SU-DHL-6 (cell line): ENCODE measurements around the gene ZDHHC8.

ENCODE experiments used
- H2AFZ ChIP-seq: fragments of 200-600 bp; sonication (generic); 2 replicates; pipeline ENCODE4 v1.6.1; 2014; ENCODE audit warnings: low read depth, mild to moderate bottlenecking, moderate library complexity, mixed read lengths, antibody characterized with exemption, low read length; ENCODE audit not compliant: severe bottlenecking
- H3F3A ChIP-seq: fragments of 200-600 bp; shearing (Covaris generic); 2 replicates; pipeline ENCODE4 v1.6.0; 2016; ENCODE audit warnings: antibody characterized with exemption, mild to moderate bottlenecking; ENCODE audit not compliant: insufficient read depth
- H3K27ac ChIP-seq: fragments of 200-600 bp; sonication (generic); 2 replicates; pipeline ENCODE4 v1.5.1; 2016; ENCODE audit warnings: low read depth, mild to moderate bottlenecking, low read length, moderate library complexity, mixed read lengths
- H3K27me3 ChIP-seq: fragments of 200-600 bp; sonication (generic), shearing (Covaris generic); 2 replicates; pipeline ENCODE4 v1.6.0; 2014; ENCODE audit warnings: mild to moderate bottlenecking, low read length
- H3K36me3 ChIP-seq: fragments of 200-600 bp; sonication (generic); 2 replicates; pipeline ENCODE4 v1.6.1; 2014; ENCODE audit warnings: mild to moderate bottlenecking, low read length, mixed read lengths
- H3K4me2 ChIP-seq: fragments of 300-600, 200-600 bp; shearing (Covaris generic), sonication (generic); 2 replicates; pipeline ENCODE4 v1.6.0; 2014; ENCODE audit warnings: low read length, low read depth, mild to moderate bottlenecking; ENCODE audit not compliant: poor library complexity, severe bottlenecking
- H3K4me3 ChIP-seq: fragments of 200-600 bp; sonication (generic); 2 replicates; pipeline ENCODE4 v1.5.1; 2014; ENCODE audit warnings: antibody characterized with exemption, low read length, mild to moderate bottlenecking, mixed read lengths; ENCODE audit not compliant: insufficient read depth, poor library complexity, severe bottlenecking
- H3K79me2 ChIP-seq: fragments of 200-600 bp; sonication (generic); 2 replicates; pipeline ENCODE4 v1.6.1; 2014; ENCODE audit warnings: mild to moderate bottlenecking, low read length, moderate library complexity; ENCODE audit not compliant: insufficient read depth
- H3K9ac ChIP-seq: fragments of 200-600 bp; sonication (generic); 2 replicates; pipeline ENCODE4 v1.7.0; 2014; ENCODE audit warnings: mild to moderate bottlenecking, low read length
- H3K9me2 ChIP-seq: fragments of 200-600 bp; sonication (generic); replicated peaks from 2 replicates; pipeline ENCODE4 v1.6.1; 2014; ENCODE audit warnings: low read length; ENCODE audit not compliant: insufficient read depth
- H3K9me3 ChIP-seq: fragments of 200-600 bp; sonication (generic); 2 replicates; pipeline ENCODE4 v1.6.1; 2014; ENCODE audit warnings: low read length, mixed read lengths; ENCODE audit not compliant: insufficient read depth
- H4K20me1 ChIP-seq: fragments of 200-600 bp; sonication (generic); 2 replicates; pipeline ENCODE4 v1.6.1; 2014; ENCODE audit warnings: low read depth, mild to moderate bottlenecking, antibody characterized with exemption, low read length, moderate library complexity, mixed read lengths
- CTCF ChIP-seq: fragments of 200-600 bp; sonication (generic); IDR thresholded peaks from one replicate; pipeline ENCODE4 v1.5.1; 2017; ENCODE audit warnings: antibody characterized with exemption, mild to moderate bottlenecking, low read length, moderate library complexity; ENCODE audit not compliant: insufficient read depth, poor library complexity, severe bottlenecking
- EZH2phosphoT487 ChIP-seq: fragments of 200-600 bp; sonication (generic), shearing (Covaris generic); conservative IDR thresholded peaks from 2 replicates; pipeline ENCODE4 v1.6.1; 2018; ENCODE audit warnings: mild to moderate bottlenecking, antibody characterized with exemption, low read length, moderate library complexity, mixed read lengths

Gene ZDHHC8

GRCh38 chr22:20153945-20154344, 22.3 kb downstream of the ZDHHC8 start:
- no peak for TF ChIP-seq CTCF
- no peak for TF ChIP-seq EZH2phosphoT487
- H3K4me3 ChIP-seq, result no peak overlapping the region
- H3K4me2 ChIP-seq, result no peak overlapping the region
- H4K20me1 ChIP-seq, result no peaks in the 10 kb centered on the region
- H2AFZ ChIP-seq, result no peak overlapping the region
- no peaks in the 10 kb centered on the region for H3F3A ChIP-seq
- H3K27me3 ChIP-seq, result no peaks in the 10 kb centered on the region
- no peaks in the 10 kb centered on the region for H3K9me2 ChIP-seq
- no peaks in the 10 kb centered on the region for H3K9me3 ChIP-seq
- no peaks in the 10 kb centered on the region for H3K36me3 ChIP-seq
- H3K9ac ChIP-seq, result no peak overlapping the region
- no peaks in the 10 kb centered on the region for H3K79me2 ChIP-seq
- H3K27ac ChIP-seq, result no peak overlapping the region

GRCh38 chr22:20154602-20155187, 23.1 kb downstream of the ZDHHC8 start:
- Histone ChIP-seq H2AFZ (no peak overlapping the region), H3K27me3 (no peaks in the 10 kb centered on the region), H3K27ac (no peak overlapping the region)

GRCh38 chr22:20155330-20156041, 23.9 kb downstream of the ZDHHC8 start:
- Histone ChIP-seq H3K9me2 (no peaks in the 10 kb centered on the region), H4K20me1 (no peaks in the 10 kb centered on the region), H3K27me3 (no peaks in the 10 kb centered on the region), H3F3A (no peaks in the 10 kb centered on the region), H3K79me2 (no peaks in the 10 kb centered on the region), H3K4me3 (no peak overlapping the region), H3K4me2 (no peak overlapping the region), H3K36me3 (no peaks in the 10 kb centered on the region), H3K9me3 (no peaks in the 10 kb centered on the region), H2AFZ (no peak overlapping the region), H3K27ac (no peak overlapping the region), H3K9ac (no peak overlapping the region)
- TF ChIP-seq CTCF (no peak), EZH2phosphoT487 (no peak)

More at GRCh38 chr22:20154602-20155187, 23.1 kb downstream of the ZDHHC8 start:
- no peaks in the 10 kb centered on the region for H4K20me1 ChIP-seq
- H3K9me2 ChIP-seq, result no peaks in the 10 kb centered on the region
- H3K4me3 ChIP-seq, result no peak overlapping the region
- H3K36me3 ChIP-seq, result no peaks in the 10 kb centered on the region
- H3K9ac ChIP-seq, result no peak overlapping the region
- H3K4me2 ChIP-seq, result no peak overlapping the region
- no peaks in the 10 kb centered on the region for H3K9me3 ChIP-seq
- H3F3A ChIP-seq, result no peaks in the 10 kb centered on the region
- TF ChIP-seq EZH2phosphoT487 (no peak), CTCF (no peak)
- no peaks in the 10 kb centered on the region for H3K79me2 ChIP-seq
